Thoracic aorta (tissue), 2 donors: ENCODE data around the gene CFAP46. TPM values are rescaled to one million over a fixed set of nuclear protein-coding genes. Genes with fewer than 3 reads are reported as not detected.
"Not testable (repeated sequence)": the region's sequence is repeated elsewhere in the genome, so short reads cannot be mapped to it uniquely, and the experiment has no call there.

Source experiments
- ATAC-seq: fragments of 150-250 bp; one replicate; pipeline ENCODE4 v1.8.0; 2017; ENCODE audit warnings: low read depth; ENCODE audit not compliant: insufficient number of reproducible peaks, low FRiP score
- DNase-seq: peaks from one replicate; pipeline ENCODE4 v3.0.0-alpha.2; 2020; ENCODE audit warnings: low spot score
- H3K27ac ChIP-seq, 2 donors: fragments of 200-600 bp; sonication (generic); 1 replicate in 1 of 2; 2 replicates in 1 of 2; pipeline ENCODE4 v1.5.1; 2016; ENCODE audit warnings: mild to moderate bottlenecking in 2 of 2, moderate library complexity in 2 of 2
- H3K27me3 ChIP-seq: fragments of 200-600 bp; sonication (generic); replicated peaks from 2 replicates; pipeline ENCODE4 v1.6.0; 2016; ENCODE audit warnings: mild to moderate bottlenecking; ENCODE audit not compliant: insufficient read depth
- H3K36me3 ChIP-seq: fragments of 200-600 bp; sonication (generic); one replicate; pipeline ENCODE4 v1.5.1; 2016
- H3K4me1 ChIP-seq, 2 donors: fragments of 200-600 bp; sonication (generic); 1 replicate in 1 of 2; 2 replicates in 1 of 2; pipeline versions ENCODE4 v1.5.1 to v1.6.0; 2016; ENCODE audit warnings: low read depth in 2 of 2, mild to moderate bottlenecking in 1 of 2; ENCODE audit not compliant: control insufficient read depth in 1 of 2
- H3K4me3 ChIP-seq: fragments of 200-600 bp; sonication (generic); 2 replicates; pipeline ENCODE4 v1.5.1; 2016; ENCODE audit warnings: mild to moderate bottlenecking
- H3K9me3 ChIP-seq: fragments of 200-600 bp; sonication (generic); 2 replicates; pipeline ENCODE4 v1.5.1; 2016
- total RNA-seq, 2 donors: library from RNA; depleted of rRNA; stranded (reverse); fragments of >200 nt; gene quantifications; one replicate each; pipeline versions ENCODE4 v1.1.0 to v1.2.3, GENCODE V29; 2016
- TF ChIP-seq, protein P1 (sequence below): fragments of 200-600 bp; sonication (generic); IDR thresholded peaks from one replicate; pipeline ENCODE4 v1.5.1; 2019; ENCODE audit warnings: antibody characterized with exemption

The CFAP46 gene
- total RNA-seq, 2 donors from 2014 or later: not detected

- Histone ChIP-seq H3K36me3 (no peaks in the 10 kb centered on the region), H3K9me3 (peaks cover 15% of the 10 kb centered on the region), H3K27ac (no peak overlapping the region), H3K4me1 (peaks cover 0 to 7% of the 10 kb centered on the region in 2 donors), H3K4me3 (no peak overlapping the region), H3K27me3 (no peaks in the 10 kb centered on the region)
- DNase-seq (no peak), ATAC-seq (no peak)
- TF ChIP-seq, protein P1, sequence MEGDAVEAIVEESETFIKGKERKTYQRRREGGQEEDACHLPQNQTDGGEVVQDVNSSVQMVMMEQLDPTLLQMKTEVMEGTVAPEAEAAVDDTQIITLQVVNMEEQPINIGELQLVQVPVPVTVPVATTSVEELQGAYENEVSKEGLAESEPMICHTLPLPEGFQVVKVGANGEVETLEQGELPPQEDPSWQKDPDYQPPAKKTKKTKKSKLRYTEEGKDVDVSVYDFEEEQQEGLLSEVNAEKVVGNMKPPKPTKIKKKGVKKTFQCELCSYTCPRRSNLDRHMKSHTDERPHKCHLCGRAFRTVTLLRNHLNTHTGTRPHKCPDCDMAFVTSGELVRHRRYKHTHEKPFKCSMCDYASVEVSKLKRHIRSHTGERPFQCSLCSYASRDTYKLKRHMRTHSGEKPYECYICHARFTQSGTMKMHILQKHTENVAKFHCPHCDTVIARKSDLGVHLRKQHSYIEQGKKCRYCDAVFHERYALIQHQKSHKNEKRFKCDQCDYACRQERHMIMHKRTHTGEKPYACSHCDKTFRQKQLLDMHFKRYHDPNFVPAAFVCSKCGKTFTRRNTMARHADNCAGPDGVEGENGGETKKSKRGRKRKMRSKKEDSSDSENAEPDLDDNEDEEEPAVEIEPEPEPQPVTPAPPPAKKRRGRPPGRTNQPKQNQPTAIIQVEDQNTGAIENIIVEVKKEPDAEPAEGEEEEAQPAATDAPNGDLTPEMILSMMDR: no peak
Observed at GRCh38 chr10:132844069-132844809, 98.1 kb downstream of the CFAP46 start.

- DNase-seq: not testable (repeated sequence)
Observed at GRCh38 chr10:132843276-132843675, 99.1 kb downstream of the CFAP46 start.

DNA sequence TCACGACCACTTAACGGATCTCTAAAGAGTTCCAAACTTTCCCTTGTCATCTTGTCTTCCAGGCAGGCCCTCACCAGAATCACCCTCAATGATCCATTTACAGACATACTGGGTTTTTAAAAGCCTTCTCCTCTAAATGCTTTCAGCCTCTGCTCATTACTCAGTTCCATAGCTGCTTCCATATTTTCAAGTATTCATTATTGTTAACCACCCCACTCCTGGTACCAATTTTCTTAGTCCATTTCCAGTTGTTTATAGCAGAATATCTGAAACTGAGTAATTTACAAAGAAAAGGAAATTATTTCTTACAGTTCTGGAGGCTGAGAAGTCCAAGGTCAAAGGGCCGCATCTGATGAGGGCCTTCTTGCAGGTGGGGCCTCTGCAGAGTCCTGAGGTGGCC lies 100.0 kb downstream of the CFAP46 start:
- TF ChIP-seq, protein P1: no peak
- ATAC-seq: no peak

More at GRCh38 chr10:132843276-132843675, 99.1 kb downstream of the CFAP46 start:
- not testable (repeated sequence) for H3K4me3 ChIP-seq, H3K36me3 ChIP-seq, H3K27ac ChIP-seq, H3K27me3 ChIP-seq, H3K4me1 ChIP-seq, ATAC-seq
- peaks cover 15% of the 10 kb centered on the region for H3K9me3 ChIP-seq

GRCh38 chr10:132841615-132841975 lies 100.8 kb downstream of the CFAP46 start:
- Histone ChIP-seq H3K27me3 (no peaks in the 10 kb centered on the region), H3K36me3 (no peaks in the 10 kb centered on the region), H3K9me3 (peaks cover 15% of the 10 kb centered on the region), H3K4me1 (no peaks in the 10 kb centered on the region), H3K27ac (no peak overlapping the region), H3K4me3 (no peak overlapping the region)
- no peak for ATAC-seq
- TF ChIP-seq, protein P1: no peak
- DNase-seq: no peak

More for the DNA sequence above, 100.0 kb downstream of the CFAP46 start:
- Histone ChIP-seq H3K4me3 (no peak overlapping the region), H3K4me1 (no peaks in the 10 kb centered on the region), H3K27ac (no peak overlapping the region), H3K36me3 (no peaks in the 10 kb centered on the region), H3K9me3 (peaks cover 15% of the 10 kb centered on the region), H3K27me3 (no peaks in the 10 kb centered on the region)
- no peak for DNase-seq

GRCh38 chr10:132840698-132841614 lies 101.4 kb downstream of the CFAP46 start:
- H3K4me3 ChIP-seq: no peak overlapping the region
- H3K9me3 ChIP-seq: peaks cover 15% of the 10 kb centered on the region
- no peaks in the 10 kb centered on the region for H3K36me3 ChIP-seq
- ATAC-seq (no peak), DNase-seq (no peak)
- H3K27me3 ChIP-seq: no peaks in the 10 kb centered on the region
- TF ChIP-seq, protein P1: no peak
- no peak overlapping the region for H3K27ac ChIP-seq
- H3K4me1 ChIP-seq: no peaks in the 10 kb centered on the region
